CD4-positive, alpha-beta T cell treated with Interleukin-6 at 100 ng/mL for 8 hours (primary cell): ENCODE data around the gene DPYSL3.
"Not testable (repeated sequence)": the region's sequence is repeated elsewhere in the genome, so short reads cannot be mapped to it uniquely, and the experiment has no call there.

ENCODE experiments used
- DNase-seq: peaks from one replicate; pipeline ENCODE4 v3.0.0-alpha.2; 2020; ENCODE audit warnings: mixed read lengths, low spot score

The DPYSL3 gene

GRCh38 chr5:147509710-147510651, at the start of gene DPYSL3:
DPYSL3 (minus strand) TSS chr5:147510068; CDS start chr5:147509858, 210 bp downstream.
- no peak for DNase-seq

DNA sequence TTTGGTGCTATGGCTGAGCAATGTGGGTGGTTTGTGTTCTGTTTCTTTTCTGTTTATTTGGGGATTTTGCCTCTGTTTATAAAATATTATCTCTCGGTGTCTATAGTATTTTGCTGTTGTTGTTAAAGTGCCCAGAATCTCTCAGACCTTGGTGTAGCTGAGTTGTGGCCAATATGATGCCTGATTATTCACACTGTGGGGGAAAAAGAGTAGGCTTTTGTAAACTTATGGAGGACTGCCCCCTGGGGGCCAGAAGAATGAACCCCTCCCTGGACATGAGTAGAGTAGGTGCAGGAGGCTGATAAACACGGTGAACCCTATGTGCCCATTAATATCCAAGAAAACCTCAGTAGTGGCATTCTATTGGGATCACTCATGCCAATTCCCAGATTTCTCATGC, 49.0 kb upstream of the DPYSL3 start:
- DNase-seq = no peak

DNA sequence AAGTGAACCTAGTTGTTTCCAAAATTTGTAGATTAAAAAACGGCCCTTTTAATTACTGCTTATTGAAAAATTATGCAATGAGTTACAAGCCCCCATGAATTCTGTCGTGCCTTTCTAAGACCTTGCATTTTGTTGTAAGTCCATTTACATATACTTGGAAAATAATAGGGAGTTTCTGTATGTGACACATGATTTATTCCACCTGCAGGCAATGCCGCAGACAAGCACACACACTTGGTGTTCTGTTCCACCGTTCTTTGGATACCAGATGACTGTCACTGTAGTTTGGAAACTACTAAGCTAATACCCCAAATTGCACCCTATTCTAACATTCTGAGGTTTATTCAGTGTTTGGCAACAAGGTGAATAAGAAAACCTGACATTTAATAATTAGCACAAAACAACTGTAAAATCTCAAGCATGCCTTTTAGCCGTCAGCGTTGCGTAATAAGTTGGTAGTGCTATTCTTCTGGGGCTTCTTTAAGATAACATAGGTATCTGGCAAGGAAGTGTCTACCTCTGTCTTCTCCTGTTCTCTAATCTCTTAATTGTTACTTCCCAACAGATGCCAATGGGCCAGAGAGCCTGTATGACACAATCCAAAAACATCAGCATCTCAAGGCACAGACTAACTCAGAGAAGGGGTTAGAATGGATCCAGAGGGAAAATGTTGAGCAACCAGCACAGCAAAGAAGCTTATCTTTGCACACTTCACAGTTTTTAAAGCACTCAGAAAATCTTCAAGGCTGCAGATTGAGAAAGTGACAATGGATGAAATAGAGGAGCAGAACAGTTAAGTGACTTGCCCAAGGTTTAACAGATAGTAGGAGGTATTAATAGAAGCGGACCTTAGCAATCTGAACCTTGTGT, 48.2 kb upstream of the DPYSL3 start:
- no peak for DNase-seq

- DNase-seq = no peak
These were observed 45.3 kb upstream of the DPYSL3 start for GRCh38 chr5:147555176-147555575.

DNA sequence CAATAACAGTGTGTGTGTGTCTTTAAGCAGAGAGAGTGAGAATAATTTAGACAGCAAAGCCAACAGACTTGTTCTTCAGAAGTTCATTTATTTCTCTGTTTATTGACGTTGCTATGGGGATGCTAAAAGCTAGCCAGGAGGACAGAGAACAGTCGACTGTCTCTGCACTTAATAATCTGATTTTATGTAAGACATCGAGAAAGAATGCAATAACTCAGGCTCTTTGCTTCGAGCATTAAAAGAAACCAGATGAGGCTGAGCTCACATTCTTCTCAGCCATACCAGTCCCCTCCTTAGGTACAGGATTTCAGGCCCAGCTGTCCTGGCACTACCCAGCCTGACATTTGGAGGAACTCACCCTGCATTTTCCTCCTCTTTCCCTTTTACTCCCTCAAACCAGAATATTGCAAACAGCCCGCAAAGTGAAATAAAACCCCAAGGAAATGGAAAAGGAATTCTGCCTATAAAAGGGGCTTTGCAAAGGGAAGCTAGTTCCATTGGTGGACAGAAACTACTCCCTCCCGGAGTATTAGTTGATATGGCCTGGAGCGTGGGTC, 44.5 kb upstream of the DPYSL3 start:
- no peak for DNase-seq

DNA sequence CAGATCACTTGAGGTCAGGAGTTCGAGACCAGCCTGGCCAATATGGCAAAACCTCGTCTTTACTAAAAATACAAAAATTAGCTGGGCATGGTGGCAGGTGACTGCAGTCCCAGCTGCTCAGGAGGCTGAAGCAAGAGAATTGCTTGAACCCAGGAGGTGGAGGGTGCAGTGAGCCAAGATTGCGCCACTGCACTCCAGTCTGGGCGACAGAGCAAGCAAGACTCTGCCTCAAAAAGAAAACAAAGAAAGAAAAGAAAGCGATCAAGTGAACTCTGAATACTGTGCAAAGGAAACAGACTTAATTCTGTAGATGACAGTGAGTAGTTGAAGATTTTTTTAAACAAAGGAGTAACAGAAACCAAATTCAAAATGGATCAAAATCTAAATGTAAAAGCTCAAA, 43.9 kb upstream of the DPYSL3 start:
- not testable (repeated sequence) for DNase-seq

DNA sequence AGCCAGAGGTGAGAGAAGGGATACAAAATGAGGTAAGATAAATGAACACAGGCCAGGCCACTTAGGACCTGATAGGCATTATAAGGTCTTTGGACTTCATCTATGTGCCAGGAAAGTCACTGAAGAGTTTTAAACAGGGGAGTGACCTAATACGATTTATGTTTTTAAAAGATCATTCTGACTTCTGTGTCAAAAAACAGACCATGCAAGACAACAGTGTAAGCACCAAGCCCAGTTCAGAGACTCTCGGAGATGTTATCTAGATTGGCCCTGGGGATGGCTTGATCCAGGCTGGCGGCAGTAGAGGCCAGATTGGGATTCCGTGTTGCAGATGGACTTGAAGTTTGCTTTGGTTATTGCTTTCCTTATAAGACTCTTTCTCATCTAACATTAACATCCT, 43.0 kb upstream of the DPYSL3 start:
- DNase-seq = no peak

DNA sequence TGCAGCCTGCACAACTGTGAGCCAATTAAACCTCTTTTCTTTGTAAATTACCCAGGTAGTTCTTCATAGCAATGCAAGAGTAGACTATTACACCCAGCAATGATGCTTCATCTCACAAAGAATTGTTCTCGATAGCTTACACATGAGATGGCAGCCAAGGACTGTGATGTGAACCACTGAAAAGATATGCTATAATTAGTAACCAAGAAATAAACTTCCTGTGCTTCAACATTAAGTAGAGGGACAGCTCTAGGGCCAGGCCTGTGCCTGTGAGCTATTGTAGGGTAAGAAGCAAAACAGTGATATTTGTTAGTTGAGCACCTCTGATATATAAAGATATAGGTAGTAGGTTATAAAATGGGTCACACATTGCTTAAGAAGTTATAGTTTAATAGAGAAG, 41.8 kb upstream of the DPYSL3 start:
- no peak for DNase-seq

- DNase-seq = no peak
These were observed 37.9 kb upstream of the DPYSL3 start for GRCh38 chr5:147547730-147548129.

- DNase-seq = no peak
These were observed 34.7 kb upstream of the DPYSL3 start for GRCh38 chr5:147544556-147544955.

DNA sequence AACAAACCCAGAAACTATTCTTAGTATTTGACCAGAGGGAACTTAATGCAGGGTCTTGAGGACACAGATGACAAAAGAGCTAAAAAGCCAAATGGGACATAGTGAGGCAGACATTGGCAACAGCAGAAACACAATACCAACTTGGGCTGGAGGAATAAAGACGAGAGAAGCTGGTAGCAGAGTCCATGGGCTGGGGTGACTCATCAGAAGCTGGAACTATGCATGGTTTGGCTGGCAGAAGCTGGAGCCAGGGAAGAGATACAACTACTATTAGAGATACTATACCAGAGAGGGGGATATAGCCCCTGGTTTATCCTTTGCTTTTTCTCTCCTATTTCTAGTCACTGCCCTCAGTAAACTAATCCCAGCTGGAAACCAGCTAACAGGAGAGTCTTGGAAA, 29.2 kb upstream of the DPYSL3 start:
- DNase-seq = no peak

DNA sequence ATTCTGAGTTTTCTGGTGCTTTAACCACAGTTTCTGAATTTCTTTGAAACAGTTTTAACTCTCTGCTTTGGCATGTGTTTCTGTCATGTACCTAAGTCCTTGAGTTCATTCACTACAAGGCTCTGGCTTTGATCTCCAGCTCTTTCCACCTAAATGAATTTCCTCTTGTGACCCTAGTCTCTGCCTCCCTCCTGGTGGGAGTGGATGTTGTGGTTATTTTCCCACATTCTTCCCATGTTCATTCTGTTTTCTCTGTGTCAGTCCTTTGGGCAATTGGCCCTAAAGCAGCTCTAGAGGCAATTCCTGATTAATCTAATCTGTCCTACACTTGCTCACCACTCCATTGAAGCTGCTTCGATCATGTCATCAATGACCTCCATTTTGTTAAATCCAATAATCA, 28.4 kb upstream of the DPYSL3 start:
- DNase-seq = no peak

DNA sequence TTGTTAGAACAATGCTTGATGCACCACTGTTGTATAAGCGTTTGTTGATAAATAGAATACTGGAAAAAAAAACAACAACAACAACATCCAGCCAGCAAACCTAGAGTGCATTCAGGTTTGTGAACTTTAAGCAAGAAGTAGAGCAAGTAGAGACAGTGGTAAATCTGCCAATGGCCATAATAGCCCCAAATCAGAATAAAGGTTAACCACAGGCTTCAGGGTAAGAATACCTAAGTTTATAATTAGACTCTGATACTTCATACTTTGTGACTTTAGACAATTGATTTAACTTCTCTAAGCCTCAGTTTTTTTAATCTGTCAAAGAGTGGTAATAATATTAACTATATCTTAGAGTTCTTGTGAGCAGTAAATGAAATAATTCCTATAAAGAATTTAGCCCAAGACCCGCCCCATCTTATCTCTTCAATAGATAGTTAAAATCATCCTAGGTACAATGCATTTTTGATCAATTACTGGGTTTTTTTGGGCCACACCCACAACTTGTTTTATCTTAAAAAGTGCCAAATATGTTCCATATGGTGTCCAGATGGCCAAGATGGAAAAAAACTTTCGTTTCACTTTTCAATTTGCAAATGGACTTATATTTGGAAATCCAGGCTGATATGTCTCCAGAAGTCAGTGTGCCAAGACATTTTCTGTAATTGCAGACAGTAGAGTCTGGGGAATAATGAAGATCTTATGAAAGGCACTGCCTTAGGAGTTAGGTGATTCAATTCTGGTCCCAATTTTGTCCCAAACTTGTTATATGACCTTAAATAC, 24.5 kb upstream of the DPYSL3 start:
- DNase-seq = no peak

DNA sequence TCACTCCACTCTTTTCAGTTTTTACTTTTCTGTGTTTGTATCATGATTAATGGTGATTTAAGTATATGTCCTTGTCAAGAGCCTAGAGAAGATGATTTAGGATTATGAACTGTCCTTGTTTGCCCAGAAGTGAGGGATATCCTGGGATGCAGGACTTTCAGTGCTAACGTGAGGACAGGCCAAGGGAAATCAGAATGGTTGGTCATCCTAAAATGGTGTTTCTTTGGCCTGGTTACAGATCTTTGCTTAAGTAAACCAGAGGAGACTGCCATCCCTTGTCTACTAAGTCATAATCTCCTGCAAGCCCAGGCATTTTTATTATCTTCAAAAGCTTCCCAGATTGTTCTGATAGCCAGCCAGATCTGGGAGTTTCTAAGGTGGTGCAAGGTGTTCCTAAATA, 22.3 kb upstream of the DPYSL3 start:
- no peak for DNase-seq

DNA sequence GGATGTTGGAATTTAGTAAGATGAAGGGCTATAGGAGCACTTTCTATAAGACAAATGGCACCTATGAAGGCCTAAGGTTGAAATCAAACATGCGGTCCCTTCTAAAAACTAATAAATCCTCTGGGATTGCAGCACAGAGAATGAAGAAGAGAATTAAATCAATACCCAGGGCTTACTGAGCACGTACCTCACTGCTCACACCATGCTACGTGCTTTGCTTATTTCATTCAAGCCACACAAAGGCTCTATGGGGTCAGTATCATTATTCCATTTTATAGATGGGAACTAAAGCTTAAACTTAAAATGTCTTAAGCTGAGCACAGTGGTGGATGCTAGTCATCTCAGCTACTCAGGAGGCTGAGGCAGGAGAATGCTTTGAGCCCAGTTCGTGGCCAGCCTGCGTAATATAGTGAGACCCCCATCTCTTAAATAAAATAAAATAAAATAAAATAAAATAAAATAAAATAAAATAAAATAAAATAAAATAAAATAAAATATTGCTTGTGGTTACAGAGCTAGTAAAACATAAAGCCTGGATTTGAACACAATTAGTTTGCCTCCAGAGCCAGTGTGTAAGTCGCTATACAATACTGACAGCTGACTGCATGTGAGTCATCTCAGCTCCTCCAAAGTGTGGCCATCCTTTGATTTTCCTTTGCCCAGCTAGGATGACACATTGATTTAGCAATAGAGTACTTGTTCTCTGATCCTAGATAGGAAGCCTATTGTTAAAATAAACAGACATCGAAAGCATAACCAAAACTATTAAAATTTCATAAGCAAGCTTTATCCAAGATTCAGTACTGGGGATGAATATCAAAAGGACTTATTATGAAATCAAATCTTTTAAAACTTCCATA, 20.9 kb upstream of the DPYSL3 start:
- no peak for DNase-seq

GRCh38 chr5:147523069-147523468, 13.2 kb upstream of the DPYSL3 start:
- no peak for DNase-seq

- DNase-seq = no peak
These were observed 12.6 kb upstream of the DPYSL3 start for GRCh38 chr5:147522435-147522834.

DNA sequence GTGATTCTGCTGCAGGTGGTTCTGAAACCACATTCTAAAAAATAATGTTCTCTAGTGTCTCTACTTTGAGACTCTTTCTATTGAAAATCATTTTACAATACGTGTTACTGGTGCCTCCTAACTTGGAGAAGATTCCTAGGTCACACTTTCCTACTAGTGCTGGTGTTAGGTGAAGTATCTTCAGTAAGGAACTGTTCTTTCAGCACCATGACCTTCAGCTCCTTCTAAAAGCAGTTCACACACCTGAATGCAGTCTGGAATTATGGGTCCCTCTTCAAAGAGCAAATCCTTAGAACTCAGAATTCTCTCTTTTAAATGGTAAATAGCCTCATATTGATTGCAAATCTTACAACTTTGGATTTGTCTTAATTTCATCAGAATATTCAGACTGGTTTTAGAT, 10.6 kb upstream of the DPYSL3 start:
- no peak for DNase-seq

GRCh38 chr5:147519380-147519779, 9.5 kb upstream of the DPYSL3 start:
- DNase-seq = no peak

DNA sequence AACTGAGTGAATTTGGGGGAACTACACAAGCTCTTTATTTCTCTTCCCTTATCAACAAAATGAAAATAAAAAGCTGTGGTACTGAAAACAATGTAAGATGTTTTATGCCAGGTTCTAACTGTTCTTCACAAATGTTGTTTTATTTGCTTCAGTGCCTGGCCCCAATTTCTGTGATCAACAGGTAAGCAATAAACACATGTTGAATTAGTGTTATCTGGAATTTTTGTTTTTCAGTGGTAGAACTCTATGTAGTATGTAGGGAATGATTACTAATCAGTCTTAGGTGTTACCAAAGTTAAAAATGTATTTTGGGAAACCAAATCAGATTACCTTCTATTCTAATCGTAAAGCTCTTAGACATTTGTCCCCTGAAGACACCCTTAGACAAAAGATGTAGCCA, 7.5 kb upstream of the DPYSL3 start:
- no peak for DNase-seq

GRCh38 chr5:147515269-147515668, 5.4 kb upstream of the DPYSL3 start:
- DNase-seq = no peak
